Stimulated activated naive B cell treated with anti-CD40 and anti-IgM and Interleukin-4, amounts not matched to agents 10 μg/mL and 1 μg/mL and 100 μg/mL, for 72 hours (primary cell): Measurements from ENCODE around the gene SIK3.
A peak's percentile ranks its signal among the peaks of the same experiment; 100 is the strongest.

Experiments used
- ATAC-seq, 2 donors: fragments of 150-1000 bp; cut with Tn5 transposase; replicated peaks; 2 replicates each; pipeline ENCODE4 v1.10.0; 2021; ENCODE audit warnings: moderate library complexity in 1 of 2
- DNase-seq: peaks from one replicate; pipeline ENCODE4 v3.0.0; 2021
- H3K27ac Mint-ChIP-seq: one replicate; pipeline ENCODE4 v1.8.0; 2022; ENCODE audit warnings: mild to moderate bottlenecking, mixed read lengths
- H3K27me3 Mint-ChIP-seq, 2 donors: one replicate each; pipeline ENCODE4 v1.8.0; 2022; ENCODE audit warnings: mixed read lengths in 2 of 2
- H3K36me3 Mint-ChIP-seq, 2 donors: one replicate each; pipeline ENCODE4 v1.8.0; 2022; ENCODE audit warnings: mixed read lengths in 2 of 2, mild to moderate bottlenecking in 1 of 2
- H3K4me1 Mint-ChIP-seq, 2 donors: one replicate each; pipeline ENCODE4 v1.8.0; 2022; ENCODE audit warnings: mixed read lengths in 2 of 2, mild to moderate bottlenecking in 1 of 2
- H3K4me3 Mint-ChIP-seq, 2 donors: one replicate each; pipeline ENCODE4 v1.8.0; 2022; ENCODE audit warnings: mild to moderate bottlenecking in 2 of 2, mixed read lengths in 2 of 2, moderate library complexity in 1 of 2
- H3K9me3 Mint-ChIP-seq, 2 donors: one replicate each; pipeline ENCODE4 v1.8.0; 2022; ENCODE audit warnings: mixed read lengths in 2 of 2, mild to moderate bottlenecking in 1 of 2

Gene SIK3

GRCh38 chr11:116913000-116913399 lies 185.2 kb downstream of the SIK3 start:
- Mint-ChIP-seq H3K27me3 (no peaks in the 10 kb centered on the region), H3K4me1 (peaks cover 19 to 39% of the 10 kb centered on the region in 2 donors), H3K9me3 (no peaks in the 10 kb centered on the region), H3K27ac (no peak overlapping the region), H3K4me3 (no peak overlapping the region), H3K36me3 (peaks cover 12 to 19% of the 10 kb centered on the region in 2 donors)
- DNase-seq (no peak), ATAC-seq (no peak)

GRCh38 chr11:116911976-116912734 lies 186.1 kb downstream of the SIK3 start:
- H3K27me3 Mint-ChIP-seq = no peaks in the 10 kb centered on the region
- no peaks in the 10 kb centered on the region for H3K9me3 Mint-ChIP-seq
- peaks cover 12 to 15% of the 10 kb centered on the region in 2 donors for H3K36me3 Mint-ChIP-seq
- H3K4me1 Mint-ChIP-seq = peaks cover 16 to 31% of the 10 kb centered on the region in 2 donors
- no peak overlapping the region for H3K27ac Mint-ChIP-seq
- DNase-seq (no peak), ATAC-seq (no peak)
- no peak overlapping the region for H3K4me3 Mint-ChIP-seq

- ATAC-seq (no peak), DNase-seq (no peak)
- Mint-ChIP-seq H3K4me1 (peaks cover 18 to 35% of the 10 kb centered on the region in 2 donors), H3K27me3 (no peaks in the 10 kb centered on the region), H3K36me3 (peaks cover 14 to 22% of the 10 kb centered on the region in 2 donors), H3K9me3 (no peaks in the 10 kb centered on the region), H3K4me3 (no peak overlapping the region), H3K27ac (no peak overlapping the region)
Measured at GRCh38 chr11:116910847-116911246, 187.4 kb downstream of the SIK3 start.

GRCh38 chr11:116910378-116910777 lies 187.8 kb downstream of the SIK3 start:
- no peak for DNase-seq
- Mint-ChIP-seq H3K9me3 (no peaks in the 10 kb centered on the region), H3K4me3 (no peak overlapping the region), H3K27me3 (no peaks in the 10 kb centered on the region), H3K36me3 (peaks cover 17 to 23% of the 10 kb centered on the region in 2 donors), H3K4me1 (peaks cover 19 to 36% of the 10 kb centered on the region in 2 donors), H3K27ac (no peak overlapping the region)
- ATAC-seq = no peak

- ATAC-seq (no peak), DNase-seq (no peak)
- no peak overlapping the region for H3K27ac Mint-ChIP-seq
- no peaks in the 10 kb centered on the region for H3K9me3 Mint-ChIP-seq
- no peak overlapping the region for H3K4me3 Mint-ChIP-seq
- H3K36me3 Mint-ChIP-seq = peaks cover 17 to 23% of the 10 kb centered on the region in 2 donors
- no peaks in the 10 kb centered on the region for H3K27me3 Mint-ChIP-seq
- H3K4me1 Mint-ChIP-seq = peaks cover 19 to 36% of the 10 kb centered on the region in 2 donors
Measured at GRCh38 chr11:116909245-116909644, 189.0 kb downstream of the SIK3 start.

GRCh38 chr11:116906479-116906878 lies 191.7 kb downstream of the SIK3 start:
- H3K4me3 Mint-ChIP-seq = no peak overlapping the region
- DNase-seq = no peak
- H3K27ac Mint-ChIP-seq = no peak overlapping the region
- H3K4me1 Mint-ChIP-seq = peaks cover 24 to 28% of the 10 kb centered on the region in 2 donors
- H3K36me3 Mint-ChIP-seq = peaks cover 14 to 28% of the 10 kb centered on the region in 2 donors
- no peaks in the 10 kb centered on the region for H3K27me3 Mint-ChIP-seq
- no peaks in the 10 kb centered on the region for H3K9me3 Mint-ChIP-seq
- no peak for ATAC-seq

GRCh38 chr11:116903090-116903489 lies 195.1 kb downstream of the SIK3 start:
- H3K27ac Mint-ChIP-seq = no peak overlapping the region
- DNase-seq (no peak), ATAC-seq (no peak)
- H3K27me3 Mint-ChIP-seq = no peaks in the 10 kb centered on the region
- H3K9me3 Mint-ChIP-seq = peaks cover 0 to 6% of the 10 kb centered on the region in 2 donors
- no peak overlapping the region for H3K4me3 Mint-ChIP-seq
- H3K4me1 Mint-ChIP-seq = peaks cover 17 to 24% of the 10 kb centered on the region in 2 donors
- peaks cover 17 to 32% of the 10 kb centered on the region in 2 donors for H3K36me3 Mint-ChIP-seq

- peaks cover 0 to 6% of the 10 kb centered on the region in 2 donors for H3K9me3 Mint-ChIP-seq
- no peak for DNase-seq
- peaks cover 17 to 34% of the 10 kb centered on the region in 2 donors for H3K36me3 Mint-ChIP-seq
- H3K27me3 Mint-ChIP-seq = no peaks in the 10 kb centered on the region
- no peak overlapping the region for H3K27ac Mint-ChIP-seq
- no peak for ATAC-seq
- H3K4me1 Mint-ChIP-seq = peaks cover 17 to 23% of the 10 kb centered on the region in 2 donors
- H3K4me3 Mint-ChIP-seq = no peak overlapping the region
Measured at GRCh38 chr11:116901964-116902688, 196.1 kb downstream of the SIK3 start.

GRCh38 chr11:116901211-116901610 lies 197.0 kb downstream of the SIK3 start:
- Mint-ChIP-seq H3K9me3 (peaks cover 0 to 6% of the 10 kb centered on the region in 2 donors), H3K27me3 (no peaks in the 10 kb centered on the region), H3K36me3 (peaks cover 17 to 36% of the 10 kb centered on the region in 2 donors), H3K4me3 (no peak overlapping the region), H3K4me1 (peaks cover 15 to 18% of the 10 kb centered on the region in 2 donors), H3K27ac (no peak overlapping the region)
- ATAC-seq (no peak), DNase-seq (no peak)

GRCh38 chr11:116896211-116896610 lies 202.0 kb downstream of the SIK3 start:
- ATAC-seq = no peak
- DNase-seq = no peak
- Mint-ChIP-seq H3K36me3 (peaks cover 34 to 55% of the 10 kb centered on the region in 2 donors), H3K9me3 (peaks cover 0 to 6% of the 10 kb centered on the region in 2 donors), H3K4me1 (peaks cover 13 to 27% of the 10 kb centered on the region in 2 donors), H3K27me3 (no peaks in the 10 kb centered on the region), H3K4me3 (no peak overlapping the region), H3K27ac (no peak overlapping the region)

GRCh38 chr11:116895048-116895757 lies 203.0 kb downstream of the SIK3 start:
- peaks cover 12 to 31% of the 10 kb centered on the region in 2 donors for H3K4me1 Mint-ChIP-seq
- peaks cover 34 to 52% of the 10 kb centered on the region in 2 donors for H3K36me3 Mint-ChIP-seq
- DNase-seq = no peak
- peak; percentile 74 to 78 for ATAC-seq
- peaks cover 0 to 4% of the 10 kb centered on the region in 2 donors for H3K9me3 Mint-ChIP-seq
- H3K27me3 Mint-ChIP-seq = no peaks in the 10 kb centered on the region
- peak overlapping the region; percentile 27 for H3K27ac Mint-ChIP-seq
- no peak overlapping the region for H3K4me3 Mint-ChIP-seq

- Mint-ChIP-seq H3K4me1 (peaks cover 14 to 32% of the 10 kb centered on the region in 2 donors), H3K4me3 (no peak overlapping the region), H3K9me3 (no peaks in the 10 kb centered on the region), H3K27me3 (no peaks in the 10 kb centered on the region), H3K36me3 (peaks cover 30 to 50% of the 10 kb centered on the region in 2 donors), H3K27ac (no peak overlapping the region)
- ATAC-seq (no peak), DNase-seq (no peak)
Measured at GRCh38 chr11:116893906-116894305, 204.3 kb downstream of the SIK3 start.

- ATAC-seq (no peak), DNase-seq (no peak)
- Mint-ChIP-seq H3K36me3 (peaks cover 30 to 50% of the 10 kb centered on the region in 2 donors), H3K27me3 (no peaks in the 10 kb centered on the region), H3K9me3 (no peaks in the 10 kb centered on the region), H3K4me3 (no peak overlapping the region), H3K27ac (no peak overlapping the region), H3K4me1 (peaks cover 14 to 32% of the 10 kb centered on the region in 2 donors)
Measured at GRCh38 chr11:116893437-116893836, 204.8 kb downstream of the SIK3 start.

- Mint-ChIP-seq H3K9me3 (no peaks in the 10 kb centered on the region), H3K27me3 (no peaks in the 10 kb centered on the region), H3K36me3 (peaks cover 30 to 50% of the 10 kb centered on the region in 2 donors), H3K4me3 (no peak overlapping the region), H3K4me1 (peaks cover 14 to 32% of the 10 kb centered on the region in 2 donors), H3K27ac (no peak overlapping the region)
- no peak for ATAC-seq
- DNase-seq = no peak
Measured at GRCh38 chr11:116892374-116892773, 205.9 kb downstream of the SIK3 start.
